GM23338 (cell line): ENCODE data around the gene RASAL3. TPM values are rescaled to one million over a fixed set of nuclear protein-coding genes. Genes with fewer than 3 reads are reported as not detected.

Experiments
- ATAC-seq: fragments of 200-7000 bp; cut with Tn5 transposase; 3 replicates; pipeline ENCODE4 v1.9.1; 2020
- DNase-seq: peaks from one replicate; pipeline ENCODE4 v3.0.0-alpha.2; 2015; ENCODE audit warnings: low spot score
- H2AFZ ChIP-seq: fragments of 200-600 bp; sonication (generic); 2 replicates; pipeline ENCODE4 v1.8.0; 2016; ENCODE audit warnings: antibody characterized with exemption, mild to moderate bottlenecking, moderate library complexity
- H3F3A ChIP-seq: fragments of 200-600 bp; sonication (generic); replicated peaks from 2 replicates; pipeline ENCODE4 v1.8.0; 2017; ENCODE audit warnings: antibody characterized with exemption, mixed run types, low read depth
- H3K27ac ChIP-seq: fragments of 200-600 bp; sonication (generic); 2 replicates; pipeline ENCODE4 v1.6.1; 2016; ENCODE audit warnings: low read depth
- H3K27me3 ChIP-seq: fragments of 200-600 bp; sonication (generic); 2 replicates; pipeline ENCODE4 v1.8.0; 2016; ENCODE audit warnings: mild to moderate bottlenecking, mixed run types, moderate library complexity; ENCODE audit not compliant: insufficient read depth
- H3K36me3 ChIP-seq: fragments of 200-600 bp; sonication (generic); 2 replicates; pipeline ENCODE4 v1.8.0; 2016; ENCODE audit warnings: mild to moderate bottlenecking; ENCODE audit not compliant: insufficient read depth
- H3K4me1 ChIP-seq: fragments of 200-600 bp; sonication (generic); 2 replicates; pipeline ENCODE4 v1.8.0; 2016; ENCODE audit warnings: mild to moderate bottlenecking, moderate library complexity; ENCODE audit not compliant: insufficient read depth
- H3K4me2 ChIP-seq: fragments of 200-600 bp; sonication (generic); 2 replicates; pipeline ENCODE4 v1.7.1; 2017; ENCODE audit warnings: mixed run types
- H3K4me3 ChIP-seq: fragments of 200-600 bp; sonication (generic); 2 replicates; pipeline ENCODE4 v1.6.1; 2016; ENCODE audit warnings: mixed run types
- H3K79me2 ChIP-seq: fragments of 200-600 bp; sonication (generic); replicated peaks from 2 replicates; pipeline ENCODE4 v1.8.0; 2017; ENCODE audit warnings: mild to moderate bottlenecking; ENCODE audit not compliant: insufficient read depth
- H3K9me2 ChIP-seq: fragments of 200-600 bp; sonication (generic); 2 replicates; pipeline ENCODE4 v1.8.0; 2017; ENCODE audit not compliant: insufficient read depth
- H4K20me1 ChIP-seq: fragments of 200-600 bp; sonication (generic); replicated peaks from 2 replicates; pipeline ENCODE4 v1.8.0; 2017; ENCODE audit warnings: mild to moderate bottlenecking; ENCODE audit not compliant: insufficient read depth
- H3K27ac Mint-ChIP-seq: 2 replicates; pipeline ENCODE4 v1.8.0; 2020; ENCODE audit warnings: inconsistent platforms, mild to moderate bottlenecking, moderate library complexity, mixed read lengths
- H3K27me3 Mint-ChIP-seq: 3 replicates; pipeline ENCODE4 v1.8.0; 2022; ENCODE audit warnings: low read depth, mild to moderate bottlenecking, moderate library complexity, mixed read lengths, inconsistent platforms; ENCODE audit not compliant: insufficient read depth, poor library complexity
- H3K36me3 Mint-ChIP-seq: 3 replicates; pipeline ENCODE4 v1.8.0; 2021; ENCODE audit warnings: low read depth, mild to moderate bottlenecking, inconsistent platforms, moderate library complexity, mixed read lengths
- H3K4me1 Mint-ChIP-seq: 3 replicates; pipeline ENCODE4 v1.8.0; 2020; ENCODE audit warnings: mild to moderate bottlenecking, inconsistent platforms, mixed read lengths
- H3K4me3 Mint-ChIP-seq: 3 replicates; pipeline ENCODE4 v1.8.0; 2021; ENCODE audit warnings: moderate library complexity, mild to moderate bottlenecking, inconsistent platforms, mixed read lengths
- H3K9me3 Mint-ChIP-seq: 3 replicates; pipeline ENCODE4 v1.8.0; 2020; ENCODE audit warnings: moderate library complexity, mild to moderate bottlenecking, inconsistent platforms, mixed read lengths
- CREB1 ChIP-seq: fragments of 250-450 bp; sonication (Bioruptor Pico); IDR thresholded peaks from 2 replicates; pipeline ENCODE4 v1.5.0; 2020; ENCODE audit warnings: low read depth, mild to moderate bottlenecking, moderate library complexity
- ETS1 ChIP-seq: IDR thresholded peaks from 2 replicates; pipeline ENCODE4 v1.6.1; 2016; ENCODE audit warnings: antibody characterized with exemption
- EZH2phosphoT487 ChIP-seq: fragments of 200-600 bp; sonication (generic); IDR thresholded peaks from one replicate; pipeline ENCODE4 v1.8.1; 2018; ENCODE audit warnings: antibody characterized with exemption; ENCODE audit not compliant: unreplicated experiment
- JUNB ChIP-seq: IDR thresholded peaks from one replicate; pipeline ENCODE4 v1.6.1; 2016; ENCODE audit warnings: antibody characterized with exemption; ENCODE audit not compliant: unreplicated experiment
- ZNF114 ChIP-seq: fragments of 250-450 bp; sonication (Bioruptor Pico); IDR thresholded peaks from 2 replicates; pipeline ENCODE4 v1.5.0; 2020; ENCODE audit warnings: mild to moderate bottlenecking, moderate library complexity
- ZNF331 ChIP-seq: fragments of 250-450 bp; sonication (Bioruptor Pico); IDR thresholded peaks from 2 replicates; pipeline ENCODE4 v1.5.0; 2020; ENCODE audit warnings: low read depth, mild to moderate bottlenecking, moderate library complexity
- ZNF462 ChIP-seq: fragments of 250-450 bp; sonication (Bioruptor Pico); IDR thresholded peaks from 2 replicates; pipeline ENCODE4 v1.5.0; 2020; ENCODE audit warnings: mild to moderate bottlenecking, moderate library complexity
- polyA plus RNA-seq: library from polyadenylated mRNA; unstranded; fragments of >200 nt; fragmentation: Nextera tagmentation; extraction: Ambion mirVana; gene quantifications from 2 replicates; pipeline ENCODE4 v1.2.1, GENCODE V29; 2016
- total RNA-seq: library from RNA; depleted of rRNA; stranded (reverse); fragments of >200 nt; shearing (Covaris generic); gene quantifications from 2 replicates; pipeline ENCODE4 v1.2.3, GENCODE V29; 2014
- TF ChIP-seq, protein P1 (sequence below), 2 experiments: fragments of 200-600 bp in 1 of 2; sonication (generic) in 1 of 2; conservative IDR thresholded peaks; 2 replicates each; pipeline versions ENCODE4 v1.5.1 to v1.6.1; 2016 to 2017; ENCODE audit warnings: antibody characterized with exemption in 2 of 2, low read depth in 2 of 2, mild to moderate bottlenecking in 2 of 2, moderate library complexity in 1 of 2

Gene RASAL3
- total and polyA plus RNA-seq, 2 experiments from 2014 or later: 1.8 to 1.9 TPM

DNA sequence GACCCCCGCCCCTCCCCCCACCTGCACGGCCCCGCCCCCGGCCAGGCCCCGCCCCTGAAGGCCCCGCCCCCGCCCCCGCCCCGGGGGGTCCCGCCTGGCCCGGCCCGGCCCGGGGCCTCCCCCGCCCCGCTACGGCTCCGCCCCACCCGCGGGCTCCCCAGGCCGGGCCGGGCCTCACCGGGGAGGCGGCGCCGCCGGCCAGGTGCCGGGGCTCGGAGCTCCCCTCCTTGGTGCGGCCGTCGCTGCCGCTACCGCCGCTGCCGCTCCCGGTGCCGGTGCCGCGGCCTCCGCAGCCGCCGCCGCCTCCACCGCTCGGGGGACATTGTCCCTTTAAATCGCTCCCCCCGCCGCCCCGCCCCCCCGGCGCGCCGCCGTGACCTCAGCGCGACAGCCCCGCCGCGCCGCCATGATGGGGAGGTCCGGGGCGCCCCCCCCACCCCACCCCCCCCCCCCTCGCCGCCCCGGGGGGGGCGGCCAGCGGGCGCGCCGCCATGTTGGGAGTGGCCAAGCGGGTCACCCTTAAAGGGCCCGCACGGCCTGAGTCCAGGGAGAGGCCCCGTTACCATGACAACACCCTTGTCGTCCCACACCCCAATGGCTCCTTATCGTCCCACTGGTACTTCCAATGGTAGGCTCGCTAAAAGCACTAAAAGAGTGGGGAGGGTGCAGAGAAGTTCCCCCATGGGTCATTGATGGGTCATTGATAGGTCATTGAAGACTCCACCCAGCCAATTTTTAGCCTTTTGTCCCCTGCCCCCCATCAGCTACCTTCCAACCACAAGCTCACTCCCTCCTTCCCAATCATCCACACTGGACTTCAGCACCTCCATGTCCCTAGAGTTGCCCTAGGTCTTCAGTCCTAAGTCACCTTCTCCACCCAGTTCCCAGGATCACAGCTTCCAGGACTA lies 14.5 kb downstream of the RASAL3 start, which contains the start of gene WIZ:
WIZ (minus strand) TSS at position 337 of the 908 bp plus-strand sequence. CDS start 1,649 bp downstream, outside the sequence.
- H3K27ac ChIP-seq: no peak within 1 kb of the TSS

DNA sequence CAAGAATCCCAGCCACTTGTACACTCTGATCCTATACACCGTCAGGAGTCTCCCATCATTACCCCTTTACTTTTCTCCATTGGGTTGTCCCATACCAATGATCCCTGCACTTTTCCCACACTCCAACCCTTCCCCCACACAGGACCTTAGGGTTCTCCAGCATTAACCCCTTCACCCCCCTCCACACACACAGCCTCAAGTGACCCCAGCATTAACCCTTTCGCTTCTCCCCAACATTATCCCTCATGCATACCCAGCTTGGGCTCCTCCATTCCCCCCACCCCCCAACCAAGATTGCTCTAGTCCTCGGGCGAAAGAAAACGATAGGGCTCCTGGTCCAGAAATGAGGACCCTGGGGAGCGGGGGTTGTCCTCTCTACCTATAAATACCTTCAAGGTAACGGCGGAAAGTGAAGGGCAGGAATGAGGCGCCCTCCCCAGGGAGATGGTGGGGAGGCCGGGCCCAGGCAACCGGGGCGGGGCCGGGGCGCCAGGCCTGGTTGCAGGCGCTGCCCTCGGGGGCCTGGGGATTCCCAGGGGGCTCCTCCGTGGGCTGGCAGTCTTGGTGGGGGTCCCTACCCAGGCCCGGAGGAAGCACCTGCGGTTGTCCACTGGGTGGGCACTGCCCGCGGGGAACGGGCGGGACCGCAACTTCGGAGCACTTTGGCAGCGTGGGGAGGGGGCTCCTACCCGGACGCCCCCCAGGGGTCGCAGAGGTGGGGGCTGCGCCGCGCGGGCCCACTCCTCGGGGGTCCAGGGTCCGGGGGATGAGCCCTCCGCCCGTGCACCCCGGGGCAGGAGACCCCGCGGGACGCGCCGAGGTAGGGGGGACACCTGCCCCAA lies 15.3 kb downstream of the RASAL3 start:
- Histone ChIP-seq H3K27me3 (peaks cover 13% of the 10 kb centered on the region), H3K36me3 (no peaks in the 10 kb centered on the region), H3K4me2 (peak overlapping the region; percentile 97), H3K4me1 (peaks cover 13% of the 10 kb centered on the region), H4K20me1 (no peaks in the 10 kb centered on the region), H3K9me2 (peaks cover 8% of the 10 kb centered on the region; the same call in 1 of the 2 replicates), H2AFZ (peak overlapping the region; percentile 96), H3F3A (0 out of 2 replicates have a peak, but pooled peaks cover 13% of the 10 kb centered on the region), H3K79me2 (no peaks in the 10 kb centered on the region), H3K4me3 (peak overlapping the region; percentile 84), H3K27ac (no peak overlapping the region)
- DNase-seq: peak; percentile 82
- H3K4me1 Mint-ChIP-seq: peaks cover 9% of the 10 kb centered on the region
- H3K27me3 Mint-ChIP-seq: peaks cover 18% of the 10 kb centered on the region
- peak overlapping the region; percentile 78 for H3K4me3 Mint-ChIP-seq
- peak; percentile 8 for ATAC-seq
- no peaks in the 10 kb centered on the region; the same call in 2 of the 3 replicates for H3K36me3 Mint-ChIP-seq
- H3K9me3 Mint-ChIP-seq: no peaks in the 10 kb centered on the region; the same call in 1 of the 3 replicates
- H3K27ac Mint-ChIP-seq: no peak overlapping the region
- TF ChIP-seq ZNF462 (no peak), ZNF114 (CRISPR knock-in tag) (no peak), ETS1 (no peak), ZNF331 (no peak), CREB1 (CRISPR knock-in tag) (0 out of 2 replicates have a peak, but pooled peaks have one; percentile 15), EZH2phosphoT487 (no peak)
- TF ChIP-seq, protein P1, sequence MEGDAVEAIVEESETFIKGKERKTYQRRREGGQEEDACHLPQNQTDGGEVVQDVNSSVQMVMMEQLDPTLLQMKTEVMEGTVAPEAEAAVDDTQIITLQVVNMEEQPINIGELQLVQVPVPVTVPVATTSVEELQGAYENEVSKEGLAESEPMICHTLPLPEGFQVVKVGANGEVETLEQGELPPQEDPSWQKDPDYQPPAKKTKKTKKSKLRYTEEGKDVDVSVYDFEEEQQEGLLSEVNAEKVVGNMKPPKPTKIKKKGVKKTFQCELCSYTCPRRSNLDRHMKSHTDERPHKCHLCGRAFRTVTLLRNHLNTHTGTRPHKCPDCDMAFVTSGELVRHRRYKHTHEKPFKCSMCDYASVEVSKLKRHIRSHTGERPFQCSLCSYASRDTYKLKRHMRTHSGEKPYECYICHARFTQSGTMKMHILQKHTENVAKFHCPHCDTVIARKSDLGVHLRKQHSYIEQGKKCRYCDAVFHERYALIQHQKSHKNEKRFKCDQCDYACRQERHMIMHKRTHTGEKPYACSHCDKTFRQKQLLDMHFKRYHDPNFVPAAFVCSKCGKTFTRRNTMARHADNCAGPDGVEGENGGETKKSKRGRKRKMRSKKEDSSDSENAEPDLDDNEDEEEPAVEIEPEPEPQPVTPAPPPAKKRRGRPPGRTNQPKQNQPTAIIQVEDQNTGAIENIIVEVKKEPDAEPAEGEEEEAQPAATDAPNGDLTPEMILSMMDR (conservative IDR thresholded peaks at IDR 0.05; ENCODE audit: low read depth in 2 of 2): 0 out of 4 replicates have a peak, but pooled peaks of 1 of the 2 experiments have one; percentile 16

More for the DNA sequence above, 14.5 kb downstream of the RASAL3 start, which contains the start of gene WIZ:
- no peaks in the 10 kb centered on the region for H3K36me3 ChIP-seq
- peak within 1 kb of the TSS; percentile 84 for H3K4me3 ChIP-seq
- Mint-ChIP-seq H3K36me3 (no peaks in the 10 kb centered on the region; the same call in 2 of the 3 replicates), H3K4me1 (peaks cover 9% of the 10 kb centered on the region), H3K27ac (no peak within 1 kb of the TSS), H3K4me3 (peak within 1 kb of the TSS; percentile 78), H3K27me3 (peaks cover 25% of the 10 kb centered on the region), H3K9me3 (no peaks in the 10 kb centered on the region; the same call in 1 of the 3 replicates)
- no peaks in the 10 kb centered on the region for H3K79me2 ChIP-seq
- no peak for TF ChIP-seq JUNB
- TF ChIP-seq CREB1 (CRISPR knock-in tag): peak; percentile 89
- peak within 1 kb of the TSS; percentile 97 for H3K4me2 ChIP-seq
- peaks cover 13% of the 10 kb centered on the region for H3K4me1 ChIP-seq
- peaks cover 8% of the 10 kb centered on the region; the same call in 1 of the 2 replicates for H3K9me2 ChIP-seq
- DNase-seq (peak; percentile 92), ATAC-seq (no peak; the same call in 2 of the 3 replicates)
- H2AFZ ChIP-seq: peak within 1 kb of the TSS; percentile 96
- 0 out of 2 replicates have a peak, but pooled peaks cover 13% of the 10 kb centered on the region for H3F3A ChIP-seq
- H4K20me1 ChIP-seq: no peaks in the 10 kb centered on the region
- H3K27me3 ChIP-seq: peaks cover 21% of the 10 kb centered on the region
